ENCODE results near the gene EXOC3L1.

Gene EXOC3L1

GRCh38 chr16:67145746-67146145 lies 44.2 kb downstream of the EXOC3L1 start:
- no peak for DNase-seq (ENCODE audit: low read depth)

GRCh38 chr16:67144943-67145342 lies 45.0 kb downstream of the EXOC3L1 start:
- DNase-seq (ENCODE audit: low read depth): no peak
- TF ChIP-seq, protein P1, sequence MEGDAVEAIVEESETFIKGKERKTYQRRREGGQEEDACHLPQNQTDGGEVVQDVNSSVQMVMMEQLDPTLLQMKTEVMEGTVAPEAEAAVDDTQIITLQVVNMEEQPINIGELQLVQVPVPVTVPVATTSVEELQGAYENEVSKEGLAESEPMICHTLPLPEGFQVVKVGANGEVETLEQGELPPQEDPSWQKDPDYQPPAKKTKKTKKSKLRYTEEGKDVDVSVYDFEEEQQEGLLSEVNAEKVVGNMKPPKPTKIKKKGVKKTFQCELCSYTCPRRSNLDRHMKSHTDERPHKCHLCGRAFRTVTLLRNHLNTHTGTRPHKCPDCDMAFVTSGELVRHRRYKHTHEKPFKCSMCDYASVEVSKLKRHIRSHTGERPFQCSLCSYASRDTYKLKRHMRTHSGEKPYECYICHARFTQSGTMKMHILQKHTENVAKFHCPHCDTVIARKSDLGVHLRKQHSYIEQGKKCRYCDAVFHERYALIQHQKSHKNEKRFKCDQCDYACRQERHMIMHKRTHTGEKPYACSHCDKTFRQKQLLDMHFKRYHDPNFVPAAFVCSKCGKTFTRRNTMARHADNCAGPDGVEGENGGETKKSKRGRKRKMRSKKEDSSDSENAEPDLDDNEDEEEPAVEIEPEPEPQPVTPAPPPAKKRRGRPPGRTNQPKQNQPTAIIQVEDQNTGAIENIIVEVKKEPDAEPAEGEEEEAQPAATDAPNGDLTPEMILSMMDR (IDR thresholded peaks at IDR 0.05; ENCODE audit: control insufficient read depth, extremely low read depth, insufficient read depth): no peak

More at GRCh38 chr16:67145746-67146145, 44.2 kb downstream of the EXOC3L1 start:
- H3K4me3 ChIP-seq (ENCODE audit: low read depth, low read length): no peak overlapping the region
- TF ChIP-seq, protein P1 (IDR thresholded peaks at IDR 0.05; ENCODE audit: control insufficient read depth, extremely low read depth, insufficient read depth): no peak

GRCh38 chr16:67142342-67142741 lies 47.6 kb downstream of the EXOC3L1 start:
- TF ChIP-seq, protein P1 (IDR thresholded peaks at IDR 0.05; ENCODE audit: control insufficient read depth, extremely low read depth, insufficient read depth): no peak
- DNase-seq (ENCODE audit: low read depth): no peak
- H3K4me3 ChIP-seq (ENCODE audit: low read depth, low read length): no peak overlapping the region

More at GRCh38 chr16:67144943-67145342, 45.0 kb downstream of the EXOC3L1 start:
- H3K4me3 ChIP-seq (ENCODE audit: low read depth, low read length): no peak overlapping the region

DNA sequence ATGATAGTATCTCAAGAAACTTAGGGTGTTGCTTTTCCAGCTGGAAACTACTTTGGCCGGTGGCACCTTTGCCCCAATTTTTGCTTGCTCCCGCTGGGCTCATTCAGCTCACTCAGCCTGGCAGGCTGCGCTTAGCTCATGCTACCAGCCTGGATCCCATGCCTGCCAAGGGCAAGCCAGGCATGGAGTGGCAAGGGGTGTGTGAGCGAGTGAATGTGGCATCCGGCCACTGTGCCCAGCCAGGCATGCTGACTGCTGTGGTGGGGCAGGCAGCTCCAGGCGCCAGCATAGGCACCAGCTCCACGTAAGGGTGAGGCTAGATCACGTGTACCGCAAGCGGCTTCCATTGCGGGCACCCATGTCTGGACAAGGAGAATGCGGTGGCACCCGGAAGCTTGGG lies 48.5 kb downstream of the EXOC3L1 start:
- no peak overlapping the region for H3K4me3 ChIP-seq (ENCODE audit: low read depth, low read length)
- TF ChIP-seq, protein P1 (IDR thresholded peaks at IDR 0.05; ENCODE audit: control insufficient read depth, extremely low read depth, insufficient read depth): no peak

GRCh38 chr16:67137605-67138004 lies 52.3 kb downstream of the EXOC3L1 start:
- TF ChIP-seq, protein P1 (IDR thresholded peaks at IDR 0.05; ENCODE audit: control insufficient read depth, extremely low read depth, insufficient read depth): no peak
- no peak for DNase-seq (ENCODE audit: low read depth)
- H3K4me3 ChIP-seq (ENCODE audit: low read depth, low read length): no peak overlapping the region

More for the DNA sequence above, 48.5 kb downstream of the EXOC3L1 start:
- no peak for DNase-seq (ENCODE audit: low read depth)
